Measurements from ENCODE around the gene KRTAP3-2.

The KRTAP3-2 gene

GRCh38 chr17:40997361-40997760, 2.3 kb downstream of the KRTAP3-2 start:
- TF ChIP-seq EP300 (IDR thresholded peaks at IDR 0.05; ENCODE audit: borderline replicate concordance), result no peak

- TF ChIP-seq NFIC (IDR thresholded peaks at IDR 0.05) (no peak), CEBPB (IDR thresholded peaks at IDR 0.05) (no peak), ZBTB7A (IDR thresholded peaks at IDR 0.05; ENCODE audit: low read depth) (no peak), MAX (IDR thresholded peaks at IDR 0.05) (no peak), RAD21 (IDR thresholded peaks at IDR 0.05; ENCODE audit: low read depth) (no peak), FOXM1 (IDR thresholded peaks at IDR 0.05; ENCODE audit: borderline replicate concordance, low read depth) (no peak)
Observed at GRCh38 chr17:40996829-40997228, 2.9 kb downstream of the KRTAP3-2 start.

GRCh38 chr17:40995116-40995515, 4.6 kb downstream of the KRTAP3-2 start:
- TF ChIP-seq TEAD4 (IDR thresholded peaks at IDR 0.05) (no peak), USF1 (IDR thresholded peaks at IDR 0.05) (no peak), NFIC (IDR thresholded peaks at IDR 0.05) (no peak), TCF12 (IDR thresholded peaks at IDR 0.05; ENCODE audit: low read depth) (no peak), CEBPB (IDR thresholded peaks at IDR 0.05) (no peak), YY1 (IDR thresholded peaks at IDR 0.05; ENCODE audit: low read depth) (no peak), RAD21 (IDR thresholded peaks at IDR 0.05; ENCODE audit: low read depth) (no peak), REST (IDR thresholded peaks at IDR 0.05; ENCODE audit: low read depth) (no peak), TAF1 (IDR thresholded peaks at IDR 0.05; ENCODE audit: low read depth) (no peak), MAX (IDR thresholded peaks at IDR 0.05) (no peak), EP300 (IDR thresholded peaks at IDR 0.05; ENCODE audit: borderline replicate concordance) (no peak), EGR1 (IDR thresholded peaks at IDR 0.05) (no peak)

- TF ChIP-seq EP300 (IDR thresholded peaks at IDR 0.05; ENCODE audit: borderline replicate concordance) (no peak), TEAD4 (IDR thresholded peaks at IDR 0.05) (no peak), FOXM1 (IDR thresholded peaks at IDR 0.05; ENCODE audit: borderline replicate concordance, low read depth) (no peak), TCF12 (IDR thresholded peaks at IDR 0.05; ENCODE audit: low read depth) (no peak), USF1 (IDR thresholded peaks at IDR 0.05) (no peak), MAX (IDR thresholded peaks at IDR 0.05) (no peak), RAD21 (IDR thresholded peaks at IDR 0.05; ENCODE audit: low read depth) (no peak), NFIC (IDR thresholded peaks at IDR 0.05) (no peak), CREB1 (IDR thresholded peaks at IDR 0.05; ENCODE audit: low read depth) (no peak), YY1 (IDR thresholded peaks at IDR 0.05; ENCODE audit: low read depth) (no peak)
Observed at GRCh38 chr17:40993839-40994238, 5.9 kb downstream of the KRTAP3-2 start, which contains the start of gene KRTAP3-3. TSS of gene KRTAP3-3 (minus strand) at chr17:40994164. CDS start at chr17:40994097, 67 bp downstream.

GRCh38 chr17:40993084-40993483, 6.6 kb downstream of the KRTAP3-2 start:
- no peak for TF ChIP-seq USF1 (IDR thresholded peaks at IDR 0.05)
- TF ChIP-seq TAF1 (IDR thresholded peaks at IDR 0.05; ENCODE audit: low read depth), result no peak
- TF ChIP-seq ZBTB7A (IDR thresholded peaks at IDR 0.05; ENCODE audit: low read depth), result no peak
- no peak for TF ChIP-seq CREB1 (IDR thresholded peaks at IDR 0.05; ENCODE audit: low read depth)
- no peak for TF ChIP-seq EGR1 (IDR thresholded peaks at IDR 0.05)
- TF ChIP-seq NFIC (IDR thresholded peaks at IDR 0.05), result no peak

GRCh38 chr17:40992666-40993065, 7.0 kb downstream of the KRTAP3-2 start:
- TF ChIP-seq CREB1 (IDR thresholded peaks at IDR 0.05; ENCODE audit: low read depth) (no peak), TAF1 (IDR thresholded peaks at IDR 0.05; ENCODE audit: low read depth) (no peak), RAD21 (IDR thresholded peaks at IDR 0.05; ENCODE audit: low read depth) (no peak), NFIC (IDR thresholded peaks at IDR 0.05) (no peak), MAX (IDR thresholded peaks at IDR 0.05) (no peak), REST (IDR thresholded peaks at IDR 0.05; ENCODE audit: low read depth) (no peak), USF1 (IDR thresholded peaks at IDR 0.05) (no peak), ZBTB7A (IDR thresholded peaks at IDR 0.05; ENCODE audit: low read depth) (no peak), YY1 (IDR thresholded peaks at IDR 0.05; ENCODE audit: low read depth) (no peak), EP300 (IDR thresholded peaks at IDR 0.05; ENCODE audit: borderline replicate concordance) (no peak)
